DND-41 (cell line): ENCODE data around the gene ADH4.

Source experiments
- ATAC-seq: fragments of 200-7000 bp; cut with Tn5 transposase; 3 replicates; pipeline ENCODE4 v1.9.1; 2021; ENCODE audit warnings: low read depth; ENCODE audit not compliant: insufficient read depth
- DNase-seq: peaks from one replicate; pipeline ENCODE4 v3.0.0-alpha.2; 2020
- H2AFZ ChIP-seq: 2 replicates; pipeline ENCODE4 v1.6.0; 2012; ENCODE audit warnings: low read depth, low read length
- H3K27ac ChIP-seq: 2 replicates; pipeline ENCODE4 v1.5.1; 2012; ENCODE audit warnings: low read length, inconsistent platforms
- H3K27me3 ChIP-seq: fragments of 200-600 bp; sonication (generic); 2 replicates; pipeline ENCODE4 v1.6.0; 2012; ENCODE audit warnings: low read length, mild to moderate bottlenecking, inconsistent platforms; ENCODE audit not compliant: insufficient read depth, poor library complexity
- H3K36me3 ChIP-seq: 2 replicates; pipeline ENCODE4 v1.5.1; 2012; ENCODE audit warnings: low read length, inconsistent platforms; ENCODE audit not compliant: insufficient read depth
- H3K4me1 ChIP-seq: 2 replicates; pipeline ENCODE4 v1.5.1; 2012; ENCODE audit warnings: mild to moderate bottlenecking, low read length; ENCODE audit not compliant: insufficient read depth
- H3K4me2 ChIP-seq: 2 replicates; pipeline ENCODE4 v1.6.0; 2012; ENCODE audit warnings: mild to moderate bottlenecking, moderate library complexity, low read length, inconsistent platforms; ENCODE audit not compliant: insufficient read depth
- H3K4me3 ChIP-seq, 2 experiments: fragments of 200-600 bp in 1 of 2; shearing (Covaris generic) in 1 of 2; 2 replicates each; pipeline ENCODE4 v1.5.1; 2012 to 2016; ENCODE audit warnings: inconsistent platforms in 2 of 2, low read length in 2 of 2, mild to moderate bottlenecking in 2 of 2, low read depth in 1 of 2, moderate library complexity in 1 of 2
- H3K79me2 ChIP-seq: 2 replicates; pipeline ENCODE4 v1.6.0; 2012; ENCODE audit warnings: low read length, inconsistent platforms; ENCODE audit not compliant: insufficient read depth
- H3K9ac ChIP-seq: 2 replicates; pipeline ENCODE4 v1.6.0; 2012; ENCODE audit warnings: low read depth, mild to moderate bottlenecking, inconsistent platforms, low read length, moderate library complexity
- H3K9me3 ChIP-seq: 2 replicates; pipeline ENCODE4 v1.5.1; 2012; ENCODE audit warnings: low read length, moderate library complexity, mild to moderate bottlenecking, inconsistent platforms; ENCODE audit not compliant: insufficient read depth, severe bottlenecking
- H4K20me1 ChIP-seq: 2 replicates; pipeline ENCODE4 v1.6.0; 2012; ENCODE audit warnings: low read length; ENCODE audit not compliant: insufficient read depth
- EZH2 ChIP-seq: IDR thresholded peaks from 3 replicates; pipeline ENCODE4 v1.6.1; 2012; ENCODE audit warnings: borderline replicate concordance, low read depth, mild to moderate bottlenecking, moderate library complexity, low read length, inconsistent platforms; ENCODE audit not compliant: severe bottlenecking
- TF ChIP-seq, protein P1 (sequence below): IDR thresholded peaks from 2 replicates; pipeline ENCODE4 v1.5.1; 2012; ENCODE audit warnings: borderline replicate concordance, low read length, moderate library complexity, mild to moderate bottlenecking; ENCODE audit not compliant: poor library complexity, severe bottlenecking; ENCODE audit errors: extremely low read depth

The ADH4 gene

DNA sequence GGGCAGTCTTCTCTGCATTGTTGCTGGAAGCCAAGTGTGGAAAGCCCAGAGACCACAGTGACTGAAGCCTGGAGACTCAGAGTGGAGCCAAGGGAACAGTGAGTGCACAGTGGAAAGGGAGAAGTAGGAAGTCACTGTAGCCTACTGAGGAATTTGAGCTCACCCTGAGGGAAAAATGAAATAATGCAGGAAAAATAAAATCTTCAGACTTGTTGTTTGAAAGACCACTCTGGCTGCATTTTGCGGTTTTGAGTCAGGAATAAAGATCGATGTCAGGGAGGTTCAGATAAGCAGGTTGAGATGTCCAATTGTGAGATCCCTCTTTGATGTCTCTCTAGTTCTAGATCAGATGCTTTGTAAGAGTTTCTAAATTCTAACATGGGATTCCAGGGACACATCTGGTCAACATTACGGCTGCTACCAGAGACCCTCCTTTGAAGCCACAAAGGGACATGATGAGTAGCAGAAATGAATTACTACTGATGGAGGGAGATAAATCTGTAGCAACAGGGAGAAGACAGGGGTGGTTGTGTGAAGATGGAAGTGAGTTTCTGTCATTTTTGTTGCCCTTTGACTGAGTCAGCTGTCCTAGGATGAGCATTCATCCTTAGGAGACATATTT lies 8.4 kb downstream of the ADH4 start:
- no peaks in the 10 kb centered on the region for H3K9me3 ChIP-seq
- H3K36me3 ChIP-seq, result no peaks in the 10 kb centered on the region
- H3K4me2 ChIP-seq, result no peak overlapping the region
- DNase-seq (no peak), ATAC-seq (no peak)
- no peak overlapping the region for H3K9ac ChIP-seq
- H3K4me3 ChIP-seq, result no peak overlapping the region
- H3K27me3 ChIP-seq, result no peaks in the 10 kb centered on the region
- no peaks in the 10 kb centered on the region for H3K79me2 ChIP-seq
- no peaks in the 10 kb centered on the region for H3K4me1 ChIP-seq
- TF ChIP-seq, protein P1, sequence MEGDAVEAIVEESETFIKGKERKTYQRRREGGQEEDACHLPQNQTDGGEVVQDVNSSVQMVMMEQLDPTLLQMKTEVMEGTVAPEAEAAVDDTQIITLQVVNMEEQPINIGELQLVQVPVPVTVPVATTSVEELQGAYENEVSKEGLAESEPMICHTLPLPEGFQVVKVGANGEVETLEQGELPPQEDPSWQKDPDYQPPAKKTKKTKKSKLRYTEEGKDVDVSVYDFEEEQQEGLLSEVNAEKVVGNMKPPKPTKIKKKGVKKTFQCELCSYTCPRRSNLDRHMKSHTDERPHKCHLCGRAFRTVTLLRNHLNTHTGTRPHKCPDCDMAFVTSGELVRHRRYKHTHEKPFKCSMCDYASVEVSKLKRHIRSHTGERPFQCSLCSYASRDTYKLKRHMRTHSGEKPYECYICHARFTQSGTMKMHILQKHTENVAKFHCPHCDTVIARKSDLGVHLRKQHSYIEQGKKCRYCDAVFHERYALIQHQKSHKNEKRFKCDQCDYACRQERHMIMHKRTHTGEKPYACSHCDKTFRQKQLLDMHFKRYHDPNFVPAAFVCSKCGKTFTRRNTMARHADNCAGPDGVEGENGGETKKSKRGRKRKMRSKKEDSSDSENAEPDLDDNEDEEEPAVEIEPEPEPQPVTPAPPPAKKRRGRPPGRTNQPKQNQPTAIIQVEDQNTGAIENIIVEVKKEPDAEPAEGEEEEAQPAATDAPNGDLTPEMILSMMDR, result no peak
- no peak for TF ChIP-seq EZH2
- H3K27ac ChIP-seq, result no peak overlapping the region
- H2AFZ ChIP-seq, result no peak overlapping the region
- H4K20me1 ChIP-seq, result no peaks in the 10 kb centered on the region

DNA sequence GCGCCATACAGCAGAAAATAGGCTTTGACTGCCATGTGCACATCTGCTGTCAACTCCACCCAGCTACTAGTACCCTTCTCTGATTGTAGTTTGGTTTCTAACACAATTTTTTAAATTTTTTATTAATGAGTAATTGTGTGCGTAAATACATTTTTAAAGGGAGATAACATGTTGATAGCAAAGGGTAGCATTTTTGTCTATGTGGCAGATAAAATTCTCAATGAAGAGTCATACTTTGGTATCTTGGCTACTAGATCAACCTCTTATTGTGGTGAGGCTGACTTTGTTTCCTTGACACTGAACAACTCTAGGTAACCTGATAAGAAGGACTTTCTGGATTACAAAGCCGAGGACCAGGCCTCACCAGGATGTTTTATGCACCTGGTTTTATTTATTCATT lies 9.5 kb downstream of the ADH4 start:
- Histone ChIP-seq H3K79me2 (no peaks in the 10 kb centered on the region), H3K4me2 (no peak overlapping the region), H3K27ac (no peak overlapping the region), H3K36me3 (no peaks in the 10 kb centered on the region), H3K9ac (no peak overlapping the region), H4K20me1 (no peaks in the 10 kb centered on the region), H3K4me3 (no peak overlapping the region), H3K9me3 (peaks cover 3% of the 10 kb centered on the region), H3K27me3 (no peaks in the 10 kb centered on the region), H3K4me1 (no peaks in the 10 kb centered on the region), H2AFZ (no peak overlapping the region)
- ATAC-seq, result no peak
- TF ChIP-seq, protein P1, result no peak
- no peak for TF ChIP-seq EZH2
- no peak for DNase-seq

DNA sequence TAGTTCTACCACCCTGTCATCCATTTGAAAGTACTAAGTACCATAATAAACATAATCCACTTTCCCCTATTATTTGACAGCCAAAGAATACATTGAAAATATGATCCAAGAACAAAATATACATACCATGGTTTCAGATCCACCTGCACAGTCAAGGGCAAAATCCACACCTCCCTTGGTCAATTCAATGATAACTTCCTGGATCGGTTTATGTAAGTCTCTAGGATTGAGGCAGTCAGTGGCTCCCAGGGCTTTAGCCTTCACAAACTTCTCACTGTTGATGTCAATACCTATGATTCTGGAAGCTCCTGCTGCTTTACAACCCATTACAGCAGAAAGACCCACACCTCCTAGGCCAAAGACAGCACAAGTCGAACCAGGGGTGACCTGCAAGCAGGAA lies 12.7 kb downstream of the ADH4 start:
- H3K9me3 ChIP-seq, result peaks cover 8% of the 10 kb centered on the region
- no peaks in the 10 kb centered on the region for H3K27me3 ChIP-seq
- TF ChIP-seq, protein P1, result no peak
- TF ChIP-seq EZH2, result no peak
- H3K4me3 ChIP-seq, result no peak overlapping the region
- H3K36me3 ChIP-seq, result no peaks in the 10 kb centered on the region
- no peak for DNase-seq
- H3K27ac ChIP-seq, result no peak overlapping the region
- no peaks in the 10 kb centered on the region for H3K4me1 ChIP-seq
- H3K4me2 ChIP-seq, result no peak overlapping the region
- no peaks in the 10 kb centered on the region for H4K20me1 ChIP-seq
- H3K9ac ChIP-seq, result no peak overlapping the region
- no peak for ATAC-seq
- H2AFZ ChIP-seq, result no peak overlapping the region
- H3K79me2 ChIP-seq, result no peaks in the 10 kb centered on the region
